ENCODE results near the gene CASZ1. TPM values are rescaled to one million over a fixed set of nuclear protein-coding genes. Genes with fewer than 3 reads are reported as not detected.

CASZ1 gene
- total RNA-seq, 6 donors from 2014 or later: 39.7 to 112 (median 60.8) TPM

- Histone ChIP-seq H3K27me3 (no peaks in the 10 kb centered on the region), H3K36me3 (no peaks in the 10 kb centered on the region), H3K4me3 (no peak overlapping the region), H3K27ac (peak overlapping the region in 2 of 4 donors; percentile 3 to 35), H3K4me1 (peaks cover 14 to 29% (median 22%) of the 10 kb centered on the region in 4 donors), H3K9me3 (no peaks in the 10 kb centered on the region)
- ATAC-seq (ENCODE audit: low FRiP score in 2 of 2): no peak
- 88 to 94% methylated on average over 9 of the region's 9 CpGs for WGBS, 2 donors
- no peak for TF ChIP-seq POLR2A (IDR thresholded peaks at IDR 0.05)
- no peak for TF ChIP-seq CTCF (IDR thresholded peaks at IDR 0.05)
- no peak for TF ChIP-seq EP300 (IDR thresholded peaks at IDR 0.05)
- TF ChIP-seq POLR2AphosphoS5 (IDR thresholded peaks at IDR 0.05): no peak
- no peak for DNase-seq
Measured at GRCh38 chr1:10767282-10767681, 29.2 kb downstream of the CASZ1 start.

GRCh38 chr1:10765734-10766478 lies 30.5 kb downstream of the CASZ1 start:
- H3K4me1 ChIP-seq: peaks cover 26 to 43% (median 36%) of the 10 kb centered on the region in 4 donors
- H3K36me3 ChIP-seq: no peaks in the 10 kb centered on the region
- H3K9me3 ChIP-seq: no peaks in the 10 kb centered on the region
- 38 to 42% methylated on average over 17 of the region's 17 CpGs for WGBS, 2 donors
- peak overlapping the region in 2 of 4 donors; percentile 2 to 35 for H3K27ac ChIP-seq
- no peak for ATAC-seq (ENCODE audit: low FRiP score in 2 of 2)
- no peaks in the 10 kb centered on the region for H3K27me3 ChIP-seq
- DNase-seq: peak in 1 of 2 donors; percentile 66
- H3K4me3 ChIP-seq: no peak overlapping the region
- TF ChIP-seq CTCF (IDR thresholded peaks at IDR 0.05) (no peak), POLR2AphosphoS5 (IDR thresholded peaks at IDR 0.05) (no peak), POLR2A (IDR thresholded peaks at IDR 0.05) (no peak), EP300 (IDR thresholded peaks at IDR 0.05) (no peak)

GRCh38 chr1:10765304-10765703 lies 31.1 kb downstream of the CASZ1 start:
- no peak for TF ChIP-seq CTCF (IDR thresholded peaks at IDR 0.05)
- no peak for TF ChIP-seq POLR2A (IDR thresholded peaks at IDR 0.05)
- no peak for TF ChIP-seq EP300 (IDR thresholded peaks at IDR 0.05)
- TF ChIP-seq POLR2AphosphoS5 (IDR thresholded peaks at IDR 0.05): no peak
- WGBS, 2 donors: 72 to 79% methylated on average over 15 of the region's 15 CpGs
- no peak overlapping the region for H3K4me3 ChIP-seq
- ATAC-seq (ENCODE audit: low FRiP score in 2 of 2) (no peak), DNase-seq (no peak)
- H3K4me1 ChIP-seq: peaks cover 26 to 44% (median 37%) of the 10 kb centered on the region in 4 donors
- no peaks in the 10 kb centered on the region for H3K36me3 ChIP-seq
- no peaks in the 10 kb centered on the region for H3K27me3 ChIP-seq
- no peaks in the 10 kb centered on the region for H3K9me3 ChIP-seq
- peak overlapping the region in 1 of 4 donors; percentile 2 for H3K27ac ChIP-seq

- peaks cover 0 to 5% (median 3%) of the 10 kb centered on the region in 4 donors for H3K36me3 ChIP-seq
- no peaks in the 10 kb centered on the region for H3K27me3 ChIP-seq
- 89 to 92% methylated on average over 6 of the region's 6 CpGs for WGBS, 2 donors
- no peak for TF ChIP-seq EP300 (IDR thresholded peaks at IDR 0.05)
- no peak for TF ChIP-seq CTCF (IDR thresholded peaks at IDR 0.05)
- no peak for TF ChIP-seq POLR2A (IDR thresholded peaks at IDR 0.05)
- TF ChIP-seq POLR2AphosphoS5 (IDR thresholded peaks at IDR 0.05): no peak
- no peak overlapping the region for H3K4me3 ChIP-seq
- H3K27ac ChIP-seq: no peak overlapping the region
- H3K4me1 ChIP-seq: peaks cover 26 to 44% (median 37%) of the 10 kb centered on the region in 4 donors
- DNase-seq: no peak
- no peaks in the 10 kb centered on the region for H3K9me3 ChIP-seq
- ATAC-seq (ENCODE audit: low FRiP score in 2 of 2): no peak
Measured at GRCh38 chr1:10764296-10764798, 32.1 kb downstream of the CASZ1 start.
